Measurements from ENCODE around the gene FBXO7.
A peak's percentile ranks its signal among the peaks of the same experiment; 100 is the strongest.
"Not testable (repeated sequence)": the region's sequence is repeated elsewhere in the genome, so short reads cannot be mapped to it uniquely, and the experiment has no call there.

FBXO7 gene

DNA sequence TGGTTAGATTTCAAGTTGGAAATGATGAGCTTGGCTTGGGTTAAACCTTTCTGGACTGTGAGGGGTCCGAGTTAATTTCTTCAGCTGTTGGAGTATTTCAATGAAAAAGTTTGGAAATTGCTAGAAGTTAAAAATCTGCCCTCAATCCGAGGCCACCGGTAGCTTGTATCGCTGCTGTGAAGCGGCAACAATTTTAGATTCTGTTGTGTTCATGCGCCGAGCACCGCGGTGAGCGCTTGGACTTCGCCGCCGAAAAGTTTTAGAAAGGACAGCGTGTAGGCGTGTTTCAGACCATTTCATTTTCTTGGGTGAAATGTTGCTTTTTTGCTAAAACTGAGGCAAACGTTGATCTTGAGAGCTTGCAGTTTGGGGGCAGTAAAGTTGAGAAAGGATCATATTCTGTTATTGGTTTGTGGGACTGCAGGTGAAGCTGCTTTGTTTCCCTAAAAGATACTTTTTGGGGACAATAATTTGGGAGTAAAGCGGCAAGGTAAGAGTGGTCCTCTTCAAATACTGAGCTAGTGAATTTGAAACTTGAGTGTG, 928 bp downstream of the FBXO7 start:
- Histone ChIP-seq H3F3A (ENCODE audit: low read depth) (no peaks in the 10 kb centered on the region), H2AFZ (ENCODE audit: low read length) (peak overlapping the region; percentile 98), H3K36me3 (ENCODE audit: insufficient read depth, low read length) (peaks cover 9% of the 10 kb centered on the region; the same call in 1 of the 2 replicates), H3K79me2 (ENCODE audit: insufficient read depth, low read length) (peaks cover 54% of the 10 kb centered on the region), H3K4me2 (ENCODE audit: low read depth, low read length, poor library complexity, severe bottlenecking) (peak overlapping the region; percentile 97), H3K9me2 (replicated peaks; ENCODE audit: low read depth, low read length) (no peaks in the 10 kb centered on the region), H3K4me1 (ENCODE audit: insufficient read depth, low read length, poor library complexity, severe bottlenecking) (peaks cover 42% of the 10 kb centered on the region), H3K9ac (ENCODE audit: low read depth, low read length, poor library complexity, severe bottlenecking) (peak overlapping the region; percentile 88), H3K27me3 (ENCODE audit: insufficient read depth, low read length, poor library complexity, severe bottlenecking) (no peaks in the 10 kb centered on the region), H3K9me3 (ENCODE audit: insufficient read depth, low read depth, low read length) (no peaks in the 10 kb centered on the region), H4K20me1 (ENCODE audit: insufficient read depth, low read length, poor library complexity, severe bottlenecking) (peaks cover 50% of the 10 kb centered on the region), H3K4me3 (ENCODE audit: low read length, poor library complexity, severe bottlenecking) (peak overlapping the region; percentile 84)
- TF ChIP-seq EZH2phosphoT487 (IDR thresholded peaks at IDR 0.05; ENCODE audit: borderline replicate concordance) = no peak
- TF ChIP-seq, protein P1, sequence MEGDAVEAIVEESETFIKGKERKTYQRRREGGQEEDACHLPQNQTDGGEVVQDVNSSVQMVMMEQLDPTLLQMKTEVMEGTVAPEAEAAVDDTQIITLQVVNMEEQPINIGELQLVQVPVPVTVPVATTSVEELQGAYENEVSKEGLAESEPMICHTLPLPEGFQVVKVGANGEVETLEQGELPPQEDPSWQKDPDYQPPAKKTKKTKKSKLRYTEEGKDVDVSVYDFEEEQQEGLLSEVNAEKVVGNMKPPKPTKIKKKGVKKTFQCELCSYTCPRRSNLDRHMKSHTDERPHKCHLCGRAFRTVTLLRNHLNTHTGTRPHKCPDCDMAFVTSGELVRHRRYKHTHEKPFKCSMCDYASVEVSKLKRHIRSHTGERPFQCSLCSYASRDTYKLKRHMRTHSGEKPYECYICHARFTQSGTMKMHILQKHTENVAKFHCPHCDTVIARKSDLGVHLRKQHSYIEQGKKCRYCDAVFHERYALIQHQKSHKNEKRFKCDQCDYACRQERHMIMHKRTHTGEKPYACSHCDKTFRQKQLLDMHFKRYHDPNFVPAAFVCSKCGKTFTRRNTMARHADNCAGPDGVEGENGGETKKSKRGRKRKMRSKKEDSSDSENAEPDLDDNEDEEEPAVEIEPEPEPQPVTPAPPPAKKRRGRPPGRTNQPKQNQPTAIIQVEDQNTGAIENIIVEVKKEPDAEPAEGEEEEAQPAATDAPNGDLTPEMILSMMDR (conservative IDR thresholded peaks at IDR 0.05; ENCODE audit: low read length) = no peak

GRCh38 chr22:32476281-32477195, 1.9 kb downstream of the FBXO7 start:
- TF ChIP-seq, protein P1 (conservative IDR thresholded peaks at IDR 0.05; ENCODE audit: low read length) = no peak
- TF ChIP-seq EZH2phosphoT487 (IDR thresholded peaks at IDR 0.05; ENCODE audit: borderline replicate concordance) = no peak

GRCh38 chr22:32477596-32477995, 3.0 kb downstream of the FBXO7 start:
- no peaks in the 10 kb centered on the region for H3K9me2 ChIP-seq (replicated peaks; ENCODE audit: low read depth, low read length)
- peak overlapping the region; percentile 84 for H3K4me3 ChIP-seq (ENCODE audit: low read length, poor library complexity, severe bottlenecking)
- peaks cover 51% of the 10 kb centered on the region for H3K4me1 ChIP-seq (ENCODE audit: insufficient read depth, low read length, poor library complexity, severe bottlenecking)

More at GRCh38 chr22:32476281-32477195, 1.9 kb downstream of the FBXO7 start:
- Histone ChIP-seq H2AFZ (ENCODE audit: low read length) (no peak overlapping the region), H3K79me2 (ENCODE audit: insufficient read depth, low read length) (peaks cover 64% of the 10 kb centered on the region), H3K27me3 (ENCODE audit: insufficient read depth, low read length, poor library complexity, severe bottlenecking) (no peaks in the 10 kb centered on the region), H3K9me3 (ENCODE audit: insufficient read depth, low read depth, low read length) (no peaks in the 10 kb centered on the region), H3K4me1 (ENCODE audit: insufficient read depth, low read length, poor library complexity, severe bottlenecking) (peaks cover 50% of the 10 kb centered on the region), H3K9ac (ENCODE audit: low read depth, low read length, poor library complexity, severe bottlenecking) (peak overlapping the region; percentile 88), H3K4me2 (ENCODE audit: low read depth, low read length, poor library complexity, severe bottlenecking) (peak overlapping the region; percentile 97), H4K20me1 (ENCODE audit: insufficient read depth, low read length, poor library complexity, severe bottlenecking) (peaks cover 58% of the 10 kb centered on the region), H3K4me3 (ENCODE audit: low read length, poor library complexity, severe bottlenecking) (peak overlapping the region; percentile 84), H3K36me3 (ENCODE audit: insufficient read depth, low read length) (peaks cover 13% of the 10 kb centered on the region; the same call in 1 of the 2 replicates), H3K9me2 (replicated peaks; ENCODE audit: low read depth, low read length) (no peaks in the 10 kb centered on the region), H3F3A (ENCODE audit: low read depth) (no peaks in the 10 kb centered on the region)

DNA sequence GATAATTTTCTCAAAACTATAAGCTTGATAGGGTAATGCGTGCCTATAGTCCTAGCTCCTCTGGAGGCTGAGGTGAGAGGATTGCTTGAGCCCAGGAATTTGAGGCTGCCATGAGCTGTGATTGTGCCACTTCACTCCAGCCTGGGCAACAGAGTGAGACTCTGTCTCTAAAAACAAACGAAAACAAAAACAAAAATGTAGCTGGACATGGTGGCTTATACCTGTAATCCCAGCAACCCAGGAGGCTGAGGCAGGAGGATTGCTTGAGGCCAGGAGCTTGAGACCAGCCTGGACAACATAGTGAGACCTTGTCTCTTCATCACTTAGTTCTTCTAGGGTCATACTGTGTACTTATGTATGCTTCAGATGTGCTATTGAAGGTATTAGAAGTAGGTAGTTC, 3.9 kb downstream of the FBXO7 start:
- peak overlapping the region; percentile 84 for H3K4me3 ChIP-seq (ENCODE audit: low read length, poor library complexity, severe bottlenecking)
- H3K36me3 ChIP-seq (ENCODE audit: insufficient read depth, low read length) = peaks cover 13% of the 10 kb centered on the region; the same call in 1 of the 2 replicates
- H3K4me1 ChIP-seq (ENCODE audit: insufficient read depth, low read length, poor library complexity, severe bottlenecking) = peaks cover 54% of the 10 kb centered on the region
- H3K79me2 ChIP-seq (ENCODE audit: insufficient read depth, low read length) = peaks cover 84% of the 10 kb centered on the region
- H3K4me2 ChIP-seq (ENCODE audit: low read depth, low read length, poor library complexity, severe bottlenecking) = peak overlapping the region; percentile 97
- not testable (repeated sequence) for H3K9me2 ChIP-seq (replicated peaks; ENCODE audit: low read depth, low read length); H3K27me3 ChIP-seq (ENCODE audit: insufficient read depth, low read length, poor library complexity, severe bottlenecking); H3K9ac ChIP-seq (ENCODE audit: low read depth, low read length, poor library complexity, severe bottlenecking); H2AFZ ChIP-seq (ENCODE audit: low read length); H3F3A ChIP-seq (ENCODE audit: low read depth); H3K9me3 ChIP-seq (ENCODE audit: insufficient read depth, low read depth, low read length)
- H4K20me1 ChIP-seq (ENCODE audit: insufficient read depth, low read length, poor library complexity, severe bottlenecking) = peaks cover 78% of the 10 kb centered on the region

More at GRCh38 chr22:32477596-32477995, 3.0 kb downstream of the FBXO7 start:
- Histone ChIP-seq H3K79me2 (ENCODE audit: insufficient read depth, low read length) (peaks cover 75% of the 10 kb centered on the region), H3K9me3 (ENCODE audit: insufficient read depth, low read depth, low read length) (no peaks in the 10 kb centered on the region), H3K9ac (ENCODE audit: low read depth, low read length, poor library complexity, severe bottlenecking) (peak overlapping the region; percentile 88), H3F3A (ENCODE audit: low read depth) (no peaks in the 10 kb centered on the region), H4K20me1 (ENCODE audit: insufficient read depth, low read length, poor library complexity, severe bottlenecking) (peaks cover 69% of the 10 kb centered on the region), H2AFZ (ENCODE audit: low read length) (no peak overlapping the region), H3K27me3 (ENCODE audit: insufficient read depth, low read length, poor library complexity, severe bottlenecking) (no peaks in the 10 kb centered on the region), H3K36me3 (ENCODE audit: insufficient read depth, low read length) (peaks cover 13% of the 10 kb centered on the region; the same call in 1 of the 2 replicates), H3K4me2 (ENCODE audit: low read depth, low read length, poor library complexity, severe bottlenecking) (peak overlapping the region; percentile 97)
- no peak for TF ChIP-seq EZH2phosphoT487 (IDR thresholded peaks at IDR 0.05; ENCODE audit: borderline replicate concordance)
- TF ChIP-seq, protein P1 (conservative IDR thresholded peaks at IDR 0.05; ENCODE audit: low read length) = no peak
